HG03460 (cell line): Measurements from ENCODE around the gene BCAM.
"Not testable (repeated sequence)": the region's sequence is repeated elsewhere in the genome, so short reads cannot be mapped to it uniquely, and the experiment has no call there.

Experiments used
- ATAC-seq: cut with Tn5 transposase; IDR thresholded peaks from one replicate; pipeline ENCODE4 v1.9.1; 2021; ENCODE audit not compliant: unreplicated experiment

BCAM gene

GRCh38 chr19:44848036-44848811 is 39.3 kb downstream of the BCAM start:
- no peak for ATAC-seq

GRCh38 chr19:44848812-44849447 is 40.0 kb downstream of the BCAM start:
- no peak for ATAC-seq

- no peak for ATAC-seq
These were observed 41.8 kb downstream of the BCAM start for GRCh38 chr19:44850641-44851109.

- no peak for ATAC-seq
These were observed 42.5 kb downstream of the BCAM start for GRCh38 chr19:44851427-44851826.

- ATAC-seq, result no peak
These were observed 46.7 kb downstream of the BCAM start for GRCh38 chr19:44855606-44856005.

GRCh38 chr19:44856421-44857083 is 47.6 kb downstream of the BCAM start:
- ATAC-seq, result no peak

GRCh38 chr19:44857837-44858236 is 48.9 kb downstream of the BCAM start:
- no peak for ATAC-seq

- not testable (repeated sequence) for ATAC-seq
These were observed 52.7 kb downstream of the BCAM start for GRCh38 chr19:44861576-44861975.

GRCh38 chr19:44863990-44864389 is 55.1 kb downstream of the BCAM start:
- no peak for ATAC-seq

GRCh38 chr19:44865196-44865767 is 56.4 kb downstream of the BCAM start:
- ATAC-seq, result no peak

- ATAC-seq, result no peak
These were observed 57.8 kb downstream of the BCAM start for GRCh38 chr19:44866664-44867063.

- no peak for ATAC-seq
These were observed 58.7 kb downstream of the BCAM start for GRCh38 chr19:44867578-44867977.

- ATAC-seq, result no peak
These were observed 61.0 kb downstream of the BCAM start for GRCh38 chr19:44869733-44870470.
